CD4-positive, alpha-beta T cell treated with Interleukin-17A for 4 hours (primary cell): Measurements from ENCODE around the gene P2RX6.
"Not testable (repeated sequence)": the region's sequence is repeated elsewhere in the genome, so short reads cannot be mapped to it uniquely, and the experiment has no call there.

ENCODE experiments used
- DNase-seq: peaks from one replicate; pipeline ENCODE4 v3.0.0-alpha.2; 2020; ENCODE audit warnings: mixed read lengths

Gene P2RX6

DNA sequence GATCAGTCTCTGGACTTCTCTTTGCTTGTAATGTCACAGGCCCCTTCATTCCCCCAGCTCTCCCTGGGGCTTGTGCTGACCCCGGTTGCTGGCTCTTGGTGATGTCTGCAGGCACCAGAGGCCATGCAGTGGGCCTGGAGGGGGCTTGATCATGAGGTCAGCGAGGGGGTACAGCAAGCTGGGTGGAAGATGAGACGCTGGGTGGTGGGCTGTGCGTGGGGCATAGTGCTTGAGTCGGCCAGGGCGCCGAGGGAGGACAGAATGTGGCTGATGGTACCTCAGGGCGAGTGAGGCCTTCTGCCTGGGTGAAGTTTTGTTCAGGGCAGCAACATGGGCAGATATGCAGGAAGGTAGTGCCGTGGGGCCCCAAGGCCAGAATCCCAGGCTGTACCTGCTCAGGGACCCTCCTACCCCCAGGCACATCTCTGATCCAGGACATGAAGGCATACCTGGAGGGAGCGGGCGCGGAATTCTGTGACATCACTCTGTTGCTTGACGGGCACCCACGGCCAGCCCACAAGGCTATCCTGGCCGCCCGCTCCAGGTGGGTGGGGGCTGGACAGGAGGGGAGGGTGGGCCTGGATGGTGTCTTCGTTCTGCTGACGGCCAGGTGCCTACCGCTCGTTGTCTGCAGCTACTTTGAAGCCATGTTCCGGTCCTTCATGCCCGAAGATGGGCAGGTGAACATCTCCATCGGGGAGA lies 19.5 kb upstream of the P2RX6 start:
- DNase-seq, result no peak

DNA sequence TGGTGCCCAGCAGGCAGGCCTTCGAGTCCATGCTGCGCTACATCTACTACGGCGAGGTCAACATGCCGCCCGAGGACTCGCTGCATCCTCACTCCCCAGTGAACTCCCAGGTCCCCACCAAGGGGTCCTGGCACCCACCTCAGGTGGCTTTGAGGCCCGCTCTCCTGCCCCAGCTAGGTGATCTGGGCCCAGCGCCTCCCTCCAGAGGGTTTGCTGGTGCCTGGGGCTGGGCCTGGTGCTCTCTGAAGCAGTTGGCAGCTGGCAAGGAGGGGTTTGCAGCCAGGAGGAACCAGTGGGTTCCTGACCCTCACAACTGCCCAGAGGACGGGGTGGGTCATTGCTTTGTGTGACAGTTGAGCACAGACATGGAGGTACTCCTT lies 18.9 kb upstream of the P2RX6 start:
- no peak for DNase-seq

DNA sequence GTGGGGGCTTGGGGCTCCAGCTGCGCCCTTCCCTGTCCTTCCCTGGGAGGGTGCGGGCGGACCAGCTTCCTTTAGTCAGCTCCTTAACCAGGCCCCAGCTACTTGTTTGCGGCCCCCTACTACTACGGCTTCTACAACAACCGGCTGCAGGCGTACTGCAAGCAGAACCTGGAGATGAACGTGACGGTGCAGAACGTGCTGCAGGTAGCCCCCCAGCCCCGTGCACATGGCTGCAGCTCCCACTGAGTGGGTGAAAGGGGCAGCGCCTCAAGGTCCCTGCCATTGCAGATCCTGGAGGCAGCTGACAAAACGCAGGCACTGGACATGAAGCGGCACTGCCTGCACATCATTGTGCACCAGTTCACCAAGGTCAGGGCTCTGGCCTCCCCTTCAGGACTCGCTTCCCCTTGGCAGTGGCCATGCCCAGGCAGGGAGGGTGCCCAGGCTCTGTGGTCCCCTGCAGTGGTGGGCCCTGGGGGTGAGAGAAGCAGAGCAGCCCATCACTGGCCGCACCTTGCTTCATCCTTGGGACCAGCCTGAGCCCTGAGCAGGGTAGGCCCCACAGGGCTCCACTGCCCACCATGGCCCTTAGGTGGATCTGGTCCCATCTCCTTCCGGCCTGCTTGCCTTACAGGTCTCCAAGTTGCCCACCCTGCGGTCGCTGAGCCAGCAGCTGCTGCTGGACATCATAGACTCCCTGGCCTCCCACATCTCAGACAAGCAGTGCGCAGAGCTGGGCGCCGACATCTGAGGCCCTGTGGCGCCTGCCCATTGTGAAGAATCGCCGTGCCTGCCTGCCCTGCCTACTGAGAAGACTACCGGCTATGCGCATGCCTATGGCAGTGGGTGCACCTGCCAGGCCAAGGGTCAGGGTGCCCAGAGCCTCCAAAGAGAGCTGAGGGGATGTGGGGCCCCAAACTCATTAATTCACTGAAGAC lies 18.1 kb upstream of the P2RX6 start:
- DNase-seq, result no peak

DNA sequence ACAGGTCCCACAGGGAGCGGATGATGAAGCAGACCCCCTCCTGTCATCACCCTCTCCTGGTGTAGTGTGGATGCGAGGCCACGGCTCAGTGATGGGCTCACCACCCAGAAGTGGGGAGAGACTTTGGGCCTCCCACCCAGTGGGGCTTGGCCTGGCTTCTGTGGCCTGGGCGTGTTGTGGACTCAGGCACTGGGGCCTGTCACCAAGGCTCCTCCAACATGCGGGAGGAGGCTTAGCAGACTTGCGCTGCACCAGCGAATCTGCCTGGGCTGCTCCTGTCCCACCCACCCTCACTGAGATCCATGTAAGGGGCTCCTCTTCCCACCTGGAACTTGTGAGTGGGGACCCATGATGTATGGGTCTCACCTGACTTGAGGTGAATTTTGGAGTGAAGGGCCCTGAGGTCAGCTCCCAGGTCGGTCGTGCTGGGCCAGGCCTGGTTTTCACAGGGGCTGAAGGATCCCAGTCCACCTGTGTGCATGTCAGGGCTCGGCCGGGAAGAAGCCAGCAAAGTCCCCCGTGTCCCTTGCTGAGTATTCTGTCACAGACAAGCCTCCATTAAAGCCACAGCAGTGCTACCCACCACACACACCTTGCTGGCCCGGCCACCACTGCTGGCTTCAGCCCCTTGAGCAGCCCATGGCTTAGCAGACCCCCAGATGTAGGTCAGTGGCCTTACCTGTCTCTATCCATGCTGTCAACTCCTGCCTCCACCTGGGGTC lies 17.3 kb upstream of the P2RX6 start:
- DNase-seq, result no peak

DNA sequence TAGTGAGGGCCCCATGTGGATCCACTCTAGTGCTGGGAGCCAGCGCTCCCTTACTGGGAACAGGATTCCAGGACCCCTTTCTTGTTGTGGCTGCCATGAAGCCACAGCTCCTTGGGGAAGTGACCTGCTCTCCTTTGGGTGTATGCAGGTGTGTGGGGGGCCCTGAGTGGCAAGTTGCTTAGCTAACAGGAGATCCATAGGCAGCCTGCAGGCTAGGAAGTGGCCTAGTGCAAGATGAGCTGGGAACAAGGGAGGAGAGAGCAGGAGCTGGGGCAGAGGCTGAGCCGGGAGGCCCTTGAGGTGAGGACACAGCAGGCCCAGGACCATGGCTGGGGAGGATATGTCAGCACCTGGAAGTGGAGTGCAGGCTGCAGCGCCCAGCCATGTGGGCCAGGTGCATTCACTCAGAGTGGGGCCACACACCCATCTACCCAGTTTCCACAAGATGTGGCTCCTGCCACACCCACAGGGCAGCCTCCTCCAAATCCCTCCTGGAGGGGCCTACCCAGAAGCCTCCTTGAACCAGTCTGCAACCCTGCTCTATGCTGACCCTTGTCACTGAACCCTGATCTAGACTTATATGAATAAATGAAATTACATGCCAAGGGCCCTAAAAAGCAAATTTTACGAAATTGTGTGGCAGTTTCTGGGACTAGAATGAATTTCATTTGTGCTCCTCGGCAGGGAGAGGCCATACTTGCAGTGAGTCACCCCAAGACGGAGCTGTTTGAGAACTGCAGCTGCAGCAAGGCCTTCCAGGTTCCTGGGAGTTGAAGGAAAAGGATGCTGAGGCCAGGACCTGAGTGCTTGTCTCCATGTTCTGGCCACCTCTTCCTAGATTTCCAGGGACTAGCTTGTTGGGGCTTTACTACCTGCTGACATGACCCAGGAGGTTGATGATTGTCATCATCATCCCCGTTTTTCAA lies 16.3 kb upstream of the P2RX6 start:
- no peak for DNase-seq

DNA sequence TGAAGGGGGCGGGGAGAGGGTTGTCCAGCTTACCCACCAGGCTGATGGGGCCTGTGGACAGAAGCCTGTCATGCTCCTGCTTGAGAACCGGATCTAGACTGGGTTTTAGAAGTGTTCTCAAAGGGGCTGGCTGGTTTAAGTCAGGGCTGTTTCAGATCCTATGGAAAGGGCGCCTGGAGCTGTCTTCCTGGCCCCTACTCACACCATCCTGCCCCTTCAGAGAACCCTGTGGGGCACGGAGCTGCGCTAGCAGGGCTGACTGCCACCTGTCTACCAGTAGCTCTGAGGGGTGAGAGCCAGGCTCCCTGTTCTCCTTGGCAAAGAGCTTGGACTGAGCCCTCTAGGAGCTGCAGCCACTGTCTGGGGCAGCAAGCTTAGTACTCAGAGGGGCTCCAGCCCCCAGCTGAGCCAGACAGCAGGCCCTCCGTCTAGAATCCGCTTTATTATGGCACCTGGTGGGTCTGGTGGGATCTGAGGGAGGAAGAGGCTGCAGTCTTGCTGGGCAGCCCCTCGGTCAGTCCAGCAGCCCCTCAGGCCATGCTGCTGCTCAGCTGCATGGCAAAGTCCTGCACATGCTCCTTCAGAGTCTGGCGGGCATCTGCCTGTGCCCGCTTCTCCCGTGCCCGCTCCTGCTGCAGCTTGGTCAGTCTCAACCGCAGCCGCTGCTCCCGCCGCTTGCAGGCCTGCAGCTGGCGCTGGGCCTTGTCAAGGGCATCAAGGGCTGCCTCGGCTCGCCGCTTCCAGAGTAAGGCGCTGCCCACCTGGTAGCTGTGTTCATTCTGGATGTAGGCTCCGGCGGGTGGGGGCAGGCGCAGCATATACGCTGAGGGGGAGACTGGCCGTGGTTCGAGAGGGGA lies 15.4 kb upstream of the P2RX6 start:
- no peak for DNase-seq

DNA sequence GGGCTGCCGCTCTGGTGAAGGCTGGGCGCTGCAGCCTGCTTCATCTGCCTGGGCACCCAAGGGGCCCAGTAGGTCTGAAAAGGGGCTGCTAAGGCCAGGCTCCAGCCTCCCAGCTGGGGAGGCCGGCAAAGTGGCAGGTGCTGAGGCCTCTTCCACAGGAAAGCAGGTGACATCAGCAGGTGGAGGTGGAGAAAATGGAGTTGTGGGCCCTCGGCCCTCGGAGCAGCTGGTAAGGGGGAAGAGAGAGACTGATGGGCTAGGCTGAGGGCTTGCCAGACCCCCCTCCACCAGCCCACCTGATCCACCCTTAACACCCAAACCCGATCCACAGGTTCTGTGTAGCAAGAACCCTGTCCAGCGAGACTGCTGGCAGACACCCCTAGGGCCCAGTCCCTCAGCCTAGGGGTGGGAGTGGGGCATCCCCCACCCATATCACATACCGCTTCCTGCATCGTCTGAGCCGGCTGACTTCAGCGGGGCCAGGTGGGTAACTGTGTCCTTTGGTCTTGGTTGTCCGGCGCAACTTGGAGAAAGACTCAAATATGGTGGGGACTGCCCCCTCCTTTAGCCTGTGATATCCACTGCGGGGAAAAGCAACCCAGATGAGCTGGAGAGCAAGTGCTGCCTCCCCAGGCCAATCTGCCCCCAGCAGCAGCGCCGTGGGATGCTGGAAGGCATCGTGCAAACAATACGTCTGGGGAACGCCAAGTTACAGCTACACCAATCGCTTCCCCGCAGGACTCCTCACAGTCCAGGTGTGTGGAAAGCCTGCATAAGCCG lies 14.6 kb upstream of the P2RX6 start:
- DNase-seq, result no peak

DNA sequence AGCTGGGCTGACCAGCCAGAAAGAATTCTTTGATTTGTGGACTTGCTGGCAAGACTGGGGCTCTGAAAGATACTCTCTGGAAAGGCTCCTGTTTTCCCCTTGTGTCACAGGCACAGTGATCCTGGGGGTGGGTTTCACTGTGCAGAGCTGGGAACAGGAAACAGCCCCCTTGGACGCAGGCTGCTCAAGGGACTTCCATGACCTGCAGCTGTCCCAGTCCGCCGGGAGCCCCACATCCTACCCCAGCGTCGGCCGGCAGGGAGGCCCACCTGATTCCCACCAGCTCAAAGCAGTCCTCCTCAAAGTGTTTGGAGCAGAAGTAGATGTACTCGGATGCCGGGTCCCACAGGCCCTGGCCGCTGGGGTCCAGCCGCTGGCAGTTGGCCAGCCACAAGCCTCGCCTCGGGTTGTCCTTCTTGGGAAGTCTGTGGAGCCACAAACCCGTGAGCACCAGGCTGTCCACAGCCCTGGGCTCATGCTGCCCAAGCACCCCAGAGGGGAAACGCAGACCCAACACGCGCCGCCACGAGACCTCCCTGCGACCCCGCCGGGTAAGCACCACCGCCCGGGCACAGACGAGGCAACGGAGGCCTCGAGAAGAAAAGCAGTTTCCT lies 13.9 kb upstream of the P2RX6 start:
- no peak for DNase-seq

DNA sequence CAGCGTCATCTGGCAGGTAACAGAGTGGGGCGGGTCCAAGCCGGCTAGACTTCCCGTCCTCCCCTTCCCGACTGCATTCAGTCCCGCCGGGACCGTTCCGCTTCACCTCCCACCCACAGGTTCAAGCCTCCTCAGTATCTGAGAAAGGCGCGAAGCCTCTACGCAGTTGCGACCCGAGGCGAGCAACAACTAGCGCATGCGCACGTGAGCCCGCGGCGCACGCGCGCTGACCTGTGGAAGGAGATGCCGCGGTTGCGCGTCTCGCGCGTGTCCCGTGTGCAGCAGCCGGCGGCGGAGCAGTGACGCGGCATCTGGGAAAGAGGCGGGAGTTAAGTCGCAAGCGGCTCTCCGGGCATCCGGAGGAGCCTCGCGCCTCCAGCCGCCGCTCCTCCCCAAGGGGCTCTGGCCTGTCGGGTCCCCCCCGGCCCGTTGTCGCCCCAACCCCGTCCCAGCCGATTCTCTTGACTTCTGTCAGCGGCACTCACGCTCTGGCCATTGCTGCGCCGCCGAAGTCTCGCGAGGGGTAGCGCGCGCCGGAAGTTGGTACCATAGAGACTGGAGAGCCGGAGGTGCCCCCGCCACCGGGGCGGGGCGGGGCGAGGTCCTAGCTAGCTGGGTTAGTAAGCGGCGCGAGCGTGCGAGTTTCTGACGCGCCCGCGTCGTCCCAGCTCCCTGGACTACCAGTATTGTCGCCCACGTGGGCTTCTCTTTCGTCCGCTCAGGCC lies 13.2 kb upstream of the P2RX6 start, which contains the start of gene THAP7:
THAP7 (minus strand) TSS at position 518 of the 725 bp plus-strand sequence; CDS start at position 311, 207 bp downstream.
- DNase-seq, result peak; percentile 98

DNA sequence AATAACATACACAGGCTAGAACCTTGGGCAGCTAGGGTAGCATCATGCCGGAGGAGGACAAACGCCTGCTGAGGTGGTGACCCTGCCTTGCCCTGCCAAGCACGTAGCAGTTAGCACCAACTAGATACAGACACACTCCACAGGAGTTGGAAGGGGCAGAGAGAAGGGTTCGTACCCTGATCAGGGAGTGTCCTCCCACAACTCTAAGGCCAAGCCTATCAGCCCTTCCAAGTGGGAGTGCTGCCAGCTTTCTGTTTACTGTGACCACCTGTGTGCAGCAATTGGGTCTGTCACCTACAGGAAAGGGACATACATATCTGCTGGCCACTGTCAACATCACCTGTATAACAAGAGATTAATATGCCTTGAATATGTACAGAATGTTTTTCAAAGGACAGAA lies 11.2 kb upstream of the P2RX6 start:
- no peak for DNase-seq

DNA sequence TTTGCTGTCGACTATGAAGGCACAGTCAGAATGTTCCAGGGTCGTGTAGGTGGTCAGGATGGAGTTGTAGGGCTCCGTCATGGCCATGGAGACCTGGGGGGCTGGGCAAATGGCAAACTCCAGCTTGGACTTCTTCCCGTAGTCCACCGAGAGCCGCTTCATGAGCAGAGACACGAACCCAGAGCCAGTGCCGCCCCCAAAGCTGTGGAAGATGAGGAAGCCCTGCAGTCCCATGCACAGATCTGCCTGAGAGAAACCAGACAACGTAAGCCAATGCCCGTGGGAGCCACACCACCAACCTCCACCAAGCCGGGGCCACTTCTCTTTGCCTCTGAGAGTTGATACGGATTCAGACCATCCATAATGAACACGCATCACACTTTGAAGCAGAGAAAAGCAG lies 5.8 kb upstream of the P2RX6 start:
- DNase-seq, result not testable (repeated sequence)

DNA sequence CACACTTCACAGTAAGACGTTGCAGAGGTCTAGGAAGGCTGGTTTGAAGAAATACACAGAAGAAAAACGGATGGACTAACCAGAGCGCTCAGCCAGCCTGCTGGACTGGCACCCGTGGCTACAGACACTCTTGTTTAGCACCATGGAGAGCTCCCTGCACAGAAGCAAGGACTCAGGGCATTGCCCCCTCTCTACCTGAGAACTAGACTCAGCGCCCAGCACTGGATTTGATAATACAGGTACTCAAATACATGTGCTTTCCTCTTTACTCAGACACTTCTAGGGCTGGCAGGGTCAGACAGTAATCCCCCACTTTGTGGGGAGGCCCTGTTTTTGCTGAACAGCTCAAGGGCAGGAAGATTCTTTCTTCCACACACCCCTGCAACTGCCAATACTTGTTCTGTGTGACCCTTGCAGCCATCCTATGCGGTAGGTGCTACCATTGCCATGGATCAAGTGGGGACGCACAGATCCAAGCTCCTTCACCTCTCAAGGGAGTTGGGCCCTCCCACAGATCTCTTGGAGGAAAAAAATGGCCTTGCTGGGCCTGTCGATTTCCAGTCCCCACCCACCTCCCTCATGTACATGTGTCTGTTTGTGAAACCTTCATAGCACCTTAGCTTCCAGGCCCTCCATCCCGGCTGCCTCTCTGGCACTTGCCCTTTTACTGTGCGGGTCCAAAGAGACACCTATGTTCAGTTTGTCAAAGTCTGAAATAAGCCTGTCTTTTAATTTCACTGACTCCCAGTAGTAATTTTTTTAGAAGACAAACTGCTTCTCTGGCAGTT lies 5.1 kb upstream of the P2RX6 start:
- peak; percentile 27 for DNase-seq

DNA sequence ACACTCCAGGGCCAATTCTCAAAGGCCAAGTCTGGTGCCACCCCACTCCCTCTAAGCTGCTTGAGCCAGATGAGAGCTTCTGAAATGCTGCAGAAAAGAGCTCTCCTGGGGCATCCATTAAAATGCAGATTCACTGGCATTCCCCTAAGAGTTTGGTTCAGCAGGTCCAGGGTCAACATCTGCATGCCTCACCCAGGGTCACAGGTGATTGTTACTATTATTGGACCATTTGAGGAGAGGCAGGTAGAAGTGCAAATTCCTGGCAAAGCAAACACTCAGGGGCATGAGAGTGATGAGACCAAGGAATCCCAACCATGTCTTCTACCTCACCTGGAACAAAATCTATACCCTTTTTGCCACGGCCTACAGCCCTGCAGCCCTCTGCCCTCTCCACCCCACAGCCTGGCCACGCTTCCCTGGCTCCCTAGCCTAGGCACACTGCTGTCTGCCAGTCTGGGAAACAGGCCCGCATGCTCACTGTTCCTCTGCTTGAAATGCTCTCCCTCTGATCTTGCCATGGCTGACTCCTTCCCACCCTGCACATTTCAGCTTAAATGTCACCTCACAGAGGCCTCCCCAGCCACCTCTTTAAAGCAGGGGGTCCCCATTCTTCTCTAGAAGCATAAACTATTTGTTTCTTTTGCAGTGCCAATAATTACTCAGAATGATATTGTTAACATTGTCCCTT lies 4.4 kb upstream of the P2RX6 start:
- no peak for DNase-seq

DNA sequence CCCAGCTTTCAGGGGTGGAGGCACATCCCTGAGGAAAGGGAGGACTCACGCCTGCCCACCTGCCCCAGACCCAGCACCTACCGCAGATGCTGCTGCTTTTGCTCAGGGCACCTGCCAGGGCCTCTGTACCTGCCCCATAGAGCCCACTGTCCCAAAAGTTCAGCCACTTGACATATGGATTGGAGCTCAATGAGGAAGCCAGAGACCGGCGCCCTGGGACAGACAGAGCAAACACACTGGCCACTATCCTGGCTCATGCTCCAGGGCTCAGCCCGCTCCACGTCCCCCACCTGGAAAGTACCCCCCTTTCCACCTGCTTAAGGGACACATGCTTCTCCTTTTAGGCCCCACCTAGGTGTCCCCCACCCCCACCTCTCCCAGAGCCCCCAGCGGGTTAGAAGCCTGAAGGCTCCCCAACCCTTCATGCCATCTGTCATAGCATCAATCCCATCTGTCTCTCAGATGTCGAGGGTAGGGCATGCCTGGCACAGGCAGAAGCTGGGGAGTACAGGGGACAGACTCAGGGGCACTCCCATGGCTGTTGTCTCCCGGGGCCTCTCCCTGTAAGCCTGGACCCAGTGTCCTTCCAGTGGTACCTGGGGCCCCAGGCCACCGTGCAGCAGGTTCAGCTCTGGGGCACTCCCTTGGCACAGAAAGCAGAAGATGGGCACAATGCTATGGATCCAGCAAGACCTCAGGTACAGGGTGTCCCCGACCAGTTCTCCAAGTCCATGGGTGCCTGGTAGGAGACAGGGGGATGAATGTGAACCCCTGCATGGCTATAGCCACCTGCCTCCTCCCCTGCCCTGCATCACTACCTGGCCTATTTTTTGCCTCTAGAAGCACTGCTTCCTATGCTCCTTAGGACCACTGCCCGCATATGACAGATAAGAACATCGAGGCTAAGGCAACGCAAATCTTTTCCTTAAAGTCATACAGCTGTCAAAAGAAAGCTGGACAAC lies 2.2 kb upstream of the P2RX6 start:
- DNase-seq, result no peak

DNA sequence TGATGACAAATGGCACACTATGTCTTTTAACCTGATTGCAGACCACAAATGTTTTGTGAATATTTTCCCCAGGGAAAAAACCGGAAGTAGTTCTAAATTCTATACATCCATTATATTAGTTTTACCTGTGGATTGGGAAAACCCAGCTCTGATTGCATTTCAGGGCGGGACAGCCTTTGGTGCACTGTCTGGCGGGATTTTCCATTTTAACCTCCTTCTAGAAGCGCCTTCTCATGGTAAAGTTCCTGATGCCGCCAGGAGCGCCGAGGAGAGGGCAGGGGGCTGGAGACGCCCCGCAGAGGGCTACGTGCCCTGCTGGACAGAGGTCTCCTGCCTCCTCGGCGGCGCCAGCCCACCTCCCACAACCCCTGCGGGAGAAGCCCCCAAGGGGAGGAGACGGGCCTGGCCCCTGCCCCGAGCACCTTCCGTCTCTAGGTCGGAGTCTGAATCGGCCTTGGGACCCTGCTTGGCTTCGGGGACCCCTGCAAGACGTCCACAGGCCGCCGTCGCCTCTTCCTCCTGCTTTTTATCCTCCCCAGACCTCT lies 1.2 kb upstream of the P2RX6 start:
- no peak for DNase-seq

DNA sequence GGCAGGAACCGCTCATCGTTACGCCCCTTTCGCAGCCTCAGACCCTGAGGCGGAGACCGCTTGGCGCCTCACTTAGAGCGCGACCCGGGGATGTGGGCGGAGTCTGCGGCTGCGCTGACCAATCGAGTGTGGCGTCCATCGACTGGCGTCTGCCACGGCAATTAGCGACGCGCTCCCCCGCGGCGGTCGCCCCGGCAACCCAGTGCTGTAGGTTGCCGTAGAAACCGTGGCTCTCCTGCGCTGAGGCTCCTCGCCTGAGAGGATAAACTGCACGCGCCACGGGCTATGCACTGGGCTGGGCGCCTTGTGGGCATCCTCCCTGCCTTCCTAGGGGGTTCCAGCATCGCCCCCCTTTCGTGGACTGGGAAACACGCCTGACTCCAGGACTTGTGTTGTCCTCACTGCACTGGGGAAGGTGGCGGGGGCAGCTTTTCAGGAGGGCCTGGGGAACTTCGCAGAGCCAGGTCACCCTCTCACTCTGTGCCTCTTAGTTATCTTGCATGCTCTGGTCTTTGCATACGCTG lies 701 bp upstream of the P2RX6 start:
- DNase-seq, result peak; percentile 93
